Smooth muscle cell (in vitro differentiated cells): Measurements from ENCODE around the gene MAP1B. TPM values are rescaled to one million over a fixed set of nuclear protein-coding genes. Genes with fewer than 3 reads are reported as not detected.

Source experiments
- DNase-seq: peaks from one replicate; lab custom pipeline; 2025; ENCODE audit not compliant: unreplicated experiment; lab: John Stamatoyannopoulos, UW
- H2AFZ ChIP-seq: fragments of 200-600 bp; sonication (generic); 2 replicates; pipeline ENCODE4 v1.6.0; 2016; ENCODE audit warnings: antibody characterized with exemption, low read depth, mild to moderate bottlenecking
- H3F3A ChIP-seq: fragments of 200-600 bp; sonication (generic); 2 replicates; pipeline ENCODE4 v1.6.0; 2017; ENCODE audit warnings: antibody characterized with exemption, low read depth
- H3K27ac ChIP-seq: fragments of 200-600 bp; sonication (generic); 2 replicates; pipeline ENCODE4 v1.5.1; 2016; ENCODE audit warnings: low read depth, mild to moderate bottlenecking
- H3K27me3 ChIP-seq: fragments of 200-600 bp; sonication (generic); 2 replicates; pipeline ENCODE4 v1.6.1; 2016; ENCODE audit warnings: low read depth, mild to moderate bottlenecking
- H3K36me3 ChIP-seq: fragments of 200-600 bp; sonication (generic); 2 replicates; pipeline ENCODE4 v1.5.1; 2016; ENCODE audit warnings: low read depth
- H3K4me1 ChIP-seq: fragments of 200-600 bp; sonication (generic); 2 replicates; pipeline ENCODE4 v1.5.1; 2016; ENCODE audit warnings: low read depth
- H3K4me2 ChIP-seq: fragments of 200-600 bp; sonication (generic); 2 replicates; pipeline ENCODE4 v1.6.0; 2016; ENCODE audit warnings: mild to moderate bottlenecking
- H3K4me3 ChIP-seq: fragments of 200-600 bp; sonication (generic); 2 replicates; pipeline ENCODE4 v1.5.1; 2016; ENCODE audit warnings: mild to moderate bottlenecking
- H3K79me2 ChIP-seq: fragments of 200-600 bp; sonication (generic); 2 replicates; pipeline ENCODE4 v1.6.0; 2016; ENCODE audit warnings: low read depth, mild to moderate bottlenecking
- H3K9ac ChIP-seq: fragments of 200-600 bp; sonication (generic); 2 replicates; pipeline ENCODE4 v1.6.0; 2016; ENCODE audit warnings: low read depth
- H3K9me3 ChIP-seq: fragments of 200-600 bp; sonication (generic); replicated peaks from 2 replicates; pipeline ENCODE4 v1.5.1; 2016; ENCODE audit warnings: low read depth
- H4K20me1 ChIP-seq: fragments of 200-600 bp; sonication (generic); 2 replicates; pipeline ENCODE4 v1.6.0; 2016; ENCODE audit warnings: low read depth
- CTCF ChIP-seq: fragments of 200-600 bp; sonication (generic); IDR thresholded peaks from 2 replicates; pipeline ENCODE4 v1.5.1; 2017; ENCODE audit warnings: borderline replicate concordance, mild to moderate bottlenecking, antibody characterized with exemption; ENCODE audit not compliant: insufficient read depth, poor library complexity, severe bottlenecking
- WGBS: methylation state at CpG from one replicate; pipeline ENCODE4 v1.1.7; 2016; ENCODE audit warnings: low lambda C conversion rate; 5-methylcytosine and 5-hydroxymethylcytosine counted together
- polyA plus RNA-seq: library from polyadenylated mRNA; unstranded; fragments of >200 nt; fragmentation: Nextera tagmentation; extraction: Ambion mirVana; gene quantifications from 2 replicates; pipeline ENCODE4 v1.2.1, GENCODE V29; 2016
- total RNA-seq: library from RNA; depleted of rRNA; stranded (reverse); fragments of >200 nt; gene quantifications from 2 replicates; pipeline ENCODE4 v1.2.3, GENCODE V29; 2014

MAP1B gene
- total and polyA plus RNA-seq, 2 experiments from 2014 or later: 111 to 143 TPM

- Histone ChIP-seq H3K36me3 (no peaks in the 10 kb centered on the region), H3K4me2 (peak overlapping the region; percentile 85), H3K9me3 (no peaks in the 10 kb centered on the region), H4K20me1 (peaks cover 52% of the 10 kb centered on the region), H3F3A (peaks cover 10% of the 10 kb centered on the region), H3K9ac (no peak overlapping the region), H3K4me1 (peaks cover 44% of the 10 kb centered on the region), H3K27ac (no peak overlapping the region), H3K79me2 (peaks cover 64% of the 10 kb centered on the region), H3K4me3 (peak overlapping the region; percentile 90), H3K27me3 (no peaks in the 10 kb centered on the region), H2AFZ (peak overlapping the region; percentile 19)
- WGBS: 3% methylated on average over 2 of the region's 2 CpGs
- no peak for DNase-seq
- no peak for TF ChIP-seq CTCF
Measured at GRCh38 chr5:72109062-72109411, 1.8 kb downstream of the MAP1B start.

GRCh38 chr5:72109625-72110024 lies 2.4 kb downstream of the MAP1B start:
- H3K27me3 ChIP-seq: no peaks in the 10 kb centered on the region
- DNase-seq: no peak
- H3K36me3 ChIP-seq: no peaks in the 10 kb centered on the region
- WGBS: 40% methylated on average over 10 of the region's 10 CpGs
- peaks cover 44% of the 10 kb centered on the region for H3K4me1 ChIP-seq
- H3K79me2 ChIP-seq: peaks cover 70% of the 10 kb centered on the region
- H3K9me3 ChIP-seq: no peaks in the 10 kb centered on the region
- H3K27ac ChIP-seq: no peak overlapping the region
- peaks cover 58% of the 10 kb centered on the region for H4K20me1 ChIP-seq
- H3F3A ChIP-seq: peaks cover 10% of the 10 kb centered on the region
- H3K9ac ChIP-seq: no peak overlapping the region
- peak overlapping the region; percentile 85 for H3K4me2 ChIP-seq
- TF ChIP-seq CTCF: no peak
- H3K4me3 ChIP-seq: peak overlapping the region; percentile 90
- peak overlapping the region; percentile 24 for H2AFZ ChIP-seq

- H3K36me3 ChIP-seq: no peaks in the 10 kb centered on the region
- WGBS: 58% methylated on average over 9 of the region's 9 CpGs
- peak overlapping the region; percentile 85 for H3K4me2 ChIP-seq
- peaks cover 10% of the 10 kb centered on the region for H3F3A ChIP-seq
- H2AFZ ChIP-seq: no peak overlapping the region
- no peak for DNase-seq
- no peaks in the 10 kb centered on the region for H3K9me3 ChIP-seq
- H3K4me1 ChIP-seq: peaks cover 44% of the 10 kb centered on the region
- peaks cover 67% of the 10 kb centered on the region for H4K20me1 ChIP-seq
- peak overlapping the region; percentile 90 for H3K4me3 ChIP-seq
- no peak for TF ChIP-seq CTCF
- H3K27ac ChIP-seq: no peak overlapping the region
- no peak overlapping the region for H3K9ac ChIP-seq
- no peaks in the 10 kb centered on the region for H3K27me3 ChIP-seq
- peaks cover 79% of the 10 kb centered on the region for H3K79me2 ChIP-seq
Measured at GRCh38 chr5:72110394-72111013, 3.2 kb downstream of the MAP1B start.

- Histone ChIP-seq H3K27ac (no peak overlapping the region), H3F3A (no peaks in the 10 kb centered on the region), H3K27me3 (no peaks in the 10 kb centered on the region), H3K4me2 (peak overlapping the region; percentile 85), H2AFZ (no peak overlapping the region), H3K9ac (peak overlapping the region; percentile 7), H3K79me2 (peaks cover 97% of the 10 kb centered on the region), H3K9me3 (no peaks in the 10 kb centered on the region), H3K4me3 (no peak overlapping the region), H3K4me1 (peaks cover 36% of the 10 kb centered on the region), H4K20me1 (peaks cover 79% of the 10 kb centered on the region), H3K36me3 (peaks cover 17% of the 10 kb centered on the region)
- 83% methylated on average over 1 of the region's 1 CpG for WGBS
- no peak for TF ChIP-seq CTCF
- DNase-seq: no peak
Measured at GRCh38 chr5:72112389-72112788, 5.1 kb downstream of the MAP1B start.
